ENCODE data around the gene ACVR1B.

- TF ChIP-seq, protein P1, sequence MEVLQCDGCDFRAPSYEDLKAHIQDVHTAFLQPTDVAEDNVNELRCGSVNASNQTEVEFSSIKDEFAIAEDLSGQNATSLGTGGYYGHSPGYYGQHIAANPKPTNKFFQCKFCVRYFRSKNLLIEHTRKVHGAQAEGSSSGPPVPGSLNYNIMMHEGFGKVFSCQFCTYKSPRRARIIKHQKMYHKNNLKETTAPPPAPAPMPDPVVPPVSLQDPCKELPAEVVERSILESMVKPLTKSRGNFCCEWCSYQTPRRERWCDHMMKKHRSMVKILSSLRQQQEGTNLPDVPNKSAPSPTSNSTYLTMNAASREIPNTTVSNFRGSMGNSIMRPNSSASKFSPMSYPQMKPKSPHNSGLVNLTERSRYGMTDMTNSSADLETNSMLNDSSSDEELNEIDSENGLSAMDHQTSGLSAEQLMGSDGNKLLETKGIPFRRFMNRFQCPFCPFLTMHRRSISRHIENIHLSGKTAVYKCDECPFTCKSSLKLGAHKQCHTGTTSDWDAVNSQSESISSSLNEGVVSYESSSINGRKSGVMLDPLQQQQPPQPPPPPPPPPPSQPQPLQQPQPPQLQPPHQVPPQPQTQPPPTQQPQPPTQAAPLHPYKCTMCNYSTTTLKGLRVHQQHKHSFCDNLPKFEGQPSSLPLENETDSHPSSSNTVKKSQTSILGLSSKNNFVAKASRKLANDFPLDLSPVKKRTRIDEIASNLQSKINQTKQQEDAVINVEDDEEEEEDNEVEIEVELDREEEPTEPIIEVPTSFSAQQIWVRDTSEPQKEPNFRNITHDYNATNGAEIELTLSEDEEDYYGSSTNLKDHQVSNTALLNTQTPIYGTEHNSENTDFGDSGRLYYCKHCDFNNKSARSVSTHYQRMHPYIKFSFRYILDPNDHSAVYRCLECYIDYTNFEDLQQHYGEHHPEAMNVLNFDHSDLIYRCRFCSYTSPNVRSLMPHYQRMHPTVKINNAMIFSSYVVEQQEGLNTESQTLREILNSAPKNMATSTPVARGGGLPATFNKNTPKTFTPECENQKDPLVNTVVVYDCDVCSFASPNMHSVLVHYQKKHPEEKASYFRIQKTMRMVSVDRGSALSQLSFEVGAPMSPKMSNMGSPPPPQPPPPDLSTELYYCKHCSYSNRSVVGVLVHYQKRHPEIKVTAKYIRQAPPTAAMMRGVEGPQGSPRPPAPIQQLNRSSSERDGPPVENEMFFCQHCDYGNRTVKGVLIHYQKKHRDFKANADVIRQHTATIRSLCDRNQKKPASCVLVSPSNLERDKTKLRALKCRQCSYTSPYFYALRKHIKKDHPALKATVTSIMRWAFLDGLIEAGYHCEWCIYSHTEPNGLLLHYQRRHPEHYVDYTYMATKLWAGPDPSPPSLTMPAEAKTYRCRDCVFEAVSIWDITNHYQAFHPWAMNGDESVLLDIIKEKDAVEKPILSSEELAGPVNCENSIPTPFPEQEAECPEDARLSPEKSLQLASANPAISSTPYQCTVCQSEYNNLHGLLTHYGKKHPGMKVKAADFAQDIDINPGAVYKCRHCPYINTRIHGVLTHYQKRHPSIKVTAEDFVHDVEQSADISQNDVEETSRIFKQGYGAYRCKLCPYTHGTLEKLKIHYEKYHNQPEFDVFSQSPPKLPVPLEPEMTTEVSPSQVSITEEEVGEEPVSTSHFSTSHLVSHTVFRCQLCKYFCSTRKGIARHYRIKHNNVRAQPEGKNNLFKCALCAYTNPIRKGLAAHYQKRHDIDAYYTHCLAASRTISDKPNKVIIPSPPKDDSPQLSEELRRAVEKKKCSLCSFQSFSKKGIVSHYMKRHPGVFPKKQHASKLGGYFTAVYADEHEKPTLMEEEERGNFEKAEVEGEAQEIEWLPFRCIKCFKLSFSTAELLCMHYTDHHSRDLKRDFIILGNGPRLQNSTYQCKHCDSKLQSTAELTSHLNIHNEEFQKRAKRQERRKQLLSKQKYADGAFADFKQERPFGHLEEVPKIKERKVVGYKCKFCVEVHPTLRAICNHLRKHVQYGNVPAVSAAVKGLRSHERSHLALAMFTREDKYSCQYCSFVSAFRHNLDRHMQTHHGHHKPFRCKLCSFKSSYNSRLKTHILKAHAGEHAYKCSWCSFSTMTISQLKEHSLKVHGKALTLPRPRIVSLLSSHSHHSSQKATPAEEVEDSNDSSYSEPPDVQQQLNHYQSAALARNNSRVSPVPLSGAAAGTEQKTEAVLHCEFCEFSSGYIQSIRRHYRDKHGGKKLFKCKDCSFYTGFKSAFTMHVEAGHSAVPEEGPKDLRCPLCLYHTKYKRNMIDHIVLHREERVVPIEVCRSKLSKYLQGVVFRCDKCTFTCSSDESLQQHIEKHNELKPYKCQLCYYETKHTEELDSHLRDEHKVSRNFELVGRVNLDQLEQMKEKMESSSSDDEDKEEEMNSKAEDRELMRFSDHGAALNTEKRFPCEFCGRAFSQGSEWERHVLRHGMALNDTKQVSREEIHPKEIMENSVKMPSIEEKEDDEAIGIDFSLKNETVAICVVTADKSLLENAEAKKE (CRISPR knock-in tag; IDR thresholded peaks at IDR 0.05) = no peak
- TF ChIP-seq, protein P2, sequence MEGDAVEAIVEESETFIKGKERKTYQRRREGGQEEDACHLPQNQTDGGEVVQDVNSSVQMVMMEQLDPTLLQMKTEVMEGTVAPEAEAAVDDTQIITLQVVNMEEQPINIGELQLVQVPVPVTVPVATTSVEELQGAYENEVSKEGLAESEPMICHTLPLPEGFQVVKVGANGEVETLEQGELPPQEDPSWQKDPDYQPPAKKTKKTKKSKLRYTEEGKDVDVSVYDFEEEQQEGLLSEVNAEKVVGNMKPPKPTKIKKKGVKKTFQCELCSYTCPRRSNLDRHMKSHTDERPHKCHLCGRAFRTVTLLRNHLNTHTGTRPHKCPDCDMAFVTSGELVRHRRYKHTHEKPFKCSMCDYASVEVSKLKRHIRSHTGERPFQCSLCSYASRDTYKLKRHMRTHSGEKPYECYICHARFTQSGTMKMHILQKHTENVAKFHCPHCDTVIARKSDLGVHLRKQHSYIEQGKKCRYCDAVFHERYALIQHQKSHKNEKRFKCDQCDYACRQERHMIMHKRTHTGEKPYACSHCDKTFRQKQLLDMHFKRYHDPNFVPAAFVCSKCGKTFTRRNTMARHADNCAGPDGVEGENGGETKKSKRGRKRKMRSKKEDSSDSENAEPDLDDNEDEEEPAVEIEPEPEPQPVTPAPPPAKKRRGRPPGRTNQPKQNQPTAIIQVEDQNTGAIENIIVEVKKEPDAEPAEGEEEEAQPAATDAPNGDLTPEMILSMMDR (conservative IDR thresholded peaks at IDR 0.05; ENCODE audit: low read depth in 2 of 2) = no peak
- TF ChIP-seq, protein P3, sequence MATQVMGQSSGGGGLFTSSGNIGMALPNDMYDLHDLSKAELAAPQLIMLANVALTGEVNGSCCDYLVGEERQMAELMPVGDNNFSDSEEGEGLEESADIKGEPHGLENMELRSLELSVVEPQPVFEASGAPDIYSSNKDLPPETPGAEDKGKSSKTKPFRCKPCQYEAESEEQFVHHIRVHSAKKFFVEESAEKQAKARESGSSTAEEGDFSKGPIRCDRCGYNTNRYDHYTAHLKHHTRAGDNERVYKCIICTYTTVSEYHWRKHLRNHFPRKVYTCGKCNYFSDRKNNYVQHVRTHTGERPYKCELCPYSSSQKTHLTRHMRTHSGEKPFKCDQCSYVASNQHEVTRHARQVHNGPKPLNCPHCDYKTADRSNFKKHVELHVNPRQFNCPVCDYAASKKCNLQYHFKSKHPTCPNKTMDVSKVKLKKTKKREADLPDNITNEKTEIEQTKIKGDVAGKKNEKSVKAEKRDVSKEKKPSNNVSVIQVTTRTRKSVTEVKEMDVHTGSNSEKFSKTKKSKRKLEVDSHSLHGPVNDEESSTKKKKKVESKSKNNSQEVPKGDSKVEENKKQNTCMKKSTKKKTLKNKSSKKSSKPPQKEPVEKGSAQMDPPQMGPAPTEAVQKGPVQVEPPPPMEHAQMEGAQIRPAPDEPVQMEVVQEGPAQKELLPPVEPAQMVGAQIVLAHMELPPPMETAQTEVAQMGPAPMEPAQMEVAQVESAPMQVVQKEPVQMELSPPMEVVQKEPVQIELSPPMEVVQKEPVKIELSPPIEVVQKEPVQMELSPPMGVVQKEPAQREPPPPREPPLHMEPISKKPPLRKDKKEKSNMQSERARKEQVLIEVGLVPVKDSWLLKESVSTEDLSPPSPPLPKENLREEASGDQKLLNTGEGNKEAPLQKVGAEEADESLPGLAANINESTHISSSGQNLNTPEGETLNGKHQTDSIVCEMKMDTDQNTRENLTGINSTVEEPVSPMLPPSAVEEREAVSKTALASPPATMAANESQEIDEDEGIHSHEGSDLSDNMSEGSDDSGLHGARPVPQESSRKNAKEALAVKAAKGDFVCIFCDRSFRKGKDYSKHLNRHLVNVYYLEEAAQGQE (IDR thresholded peaks at IDR 0.05; ENCODE audit: unreplicated experiment) = no peak
- TF ChIP-seq POLR2AphosphoS5 (IDR thresholded peaks at IDR 0.05; ENCODE audit: low read depth) = no peak
- no peak for TF ChIP-seq EZH2 (IDR thresholded peaks at IDR 0.05; ENCODE audit: low read depth, unreplicated experiment)
- no peak for TF ChIP-seq EZH2phosphoT487 (IDR thresholded peaks at IDR 0.05; ENCODE audit: unreplicated experiment)
- TF ChIP-seq CREB1 (CRISPR knock-in tag; IDR thresholded peaks at IDR 0.05; ENCODE audit: low read depth) = no peak
- no peak for TF ChIP-seq ZNF331 (CRISPR knock-in tag; IDR thresholded peaks at IDR 0.05; ENCODE audit: low read depth)
Observed at GRCh38 chr12:51975196-51975595, 23.7 kb downstream of the ACVR1B start.

Measured in GM23338 (cell line).